Left renal cortex interstitium (tissue), 4 donors: ENCODE measurements around the gene GNG10. TPM values are rescaled to one million over a fixed set of nuclear protein-coding genes. Genes with fewer than 3 reads are reported as not detected.

Source experiments
- DNase-seq, 4 donors: peaks; one replicate each; pipeline ENCODE4 v3.0.0-alpha.2; 2013; ENCODE audit warnings: low read depth in 4 of 4, low spot score in 2 of 4, missing footprints in 1 of 4
- polyA plus RNA-seq, 4 donors: library from polyadenylated mRNA; unstranded; fragments of 120-200 nt; gene quantifications; one replicate each; pipeline ENCODE4 v1.2.1, GENCODE V29; 2013; ENCODE audit not compliant: insufficient read length in 4 of 4

GNG10 gene
- polyA plus RNA-seq, 4 donors = 42.2 to 69.8 (median 62.0) TPM

GRCh38 chr9:111715471-111715870 lies 54.1 kb downstream of the GNG10 start:
- no peak for DNase-seq

- DNase-seq = no peak
These were observed 58.1 kb downstream of the GNG10 start for GRCh38 chr9:111719541-111719940.

Other genes starting within 250 kb of the GNG10 start
- 10 to 100 TPM; 71.0 to 94.9 (median 78.0) TPM for gene ECPAS, start 177.2 kb upstream of the GNG10 start, polyA plus RNA-seq
- 1 to 10 TPM; 2.1 to 5.1 (median 3.5) TPM for gene ZNF483, start 136.4 kb upstream of the GNG10 start, polyA plus RNA-seq
- 100 to 1,000 TPM; 168 to 316 (median 271) TPM for gene PTGR1, start 62.0 kb upstream of the GNG10 start, polyA plus RNA-seq
- 10 to 100 TPM; 13.7 to 17.6 (median 15.0) TPM for gene DNAJC25, start 30.3 kb upstream of the GNG10 start, polyA plus RNA-seq
- 1 to 10 TPM in 2 of 4 donors, under 1 TPM in 2; 0.78 to 1.5 (median 1.2) TPM for gene SHOC1, start 133.3 kb downstream of the GNG10 start, polyA plus RNA-seq
- 10 to 100 TPM; 61.4 to 80.0 (median 72.5) TPM for gene UGCG, start 235.2 kb downstream of the GNG10 start, polyA plus RNA-seq